Measurements from ENCODE around the gene NAGLU.
"Not testable (repeated sequence)": the region's sequence is repeated elsewhere in the genome, so short reads cannot be mapped to it uniquely, and the experiment has no call there.

NAGLU gene

GRCh38 chr17:42521666-42522262 is 14.3 kb upstream of the NAGLU start:
- FAIRE-seq = no peak

- no peak for FAIRE-seq
Observed at GRCh38 chr17:42522263-42522790, 13.7 kb upstream of the NAGLU start.

GRCh38 chr17:42522798-42523278 is 13.2 kb upstream of the NAGLU start:
- FAIRE-seq = no peak

GRCh38 chr17:42525221-42525620 is 10.8 kb upstream of the NAGLU start:
- FAIRE-seq = no peak

- FAIRE-seq = no peak
Observed at GRCh38 chr17:42526031-42526444, 10.0 kb upstream of the NAGLU start.

- FAIRE-seq = no peak
Observed at GRCh38 chr17:42527932-42528331, 8.1 kb upstream of the NAGLU start.

- no peak for FAIRE-seq
Observed at GRCh38 chr17:42529061-42529460, 7.0 kb upstream of the NAGLU start.

- no peak for FAIRE-seq
Observed at GRCh38 chr17:42530952-42531454, 5.0 kb upstream of the NAGLU start.

- no peak for FAIRE-seq
Observed at GRCh38 chr17:42531455-42532354, 4.3 kb upstream of the NAGLU start.

GRCh38 chr17:42535155-42536047 is 640 bp upstream of the NAGLU start:
- no peak for FAIRE-seq

GRCh38 chr17:42536372-42537155 is 523 bp downstream of the NAGLU start:
- no peak for FAIRE-seq

GRCh38 chr17:42537156-42537805 is 1.2 kb downstream of the NAGLU start:
- FAIRE-seq = no peak

- FAIRE-seq = no peak
Observed at GRCh38 chr17:42537826-42538451, 1.9 kb downstream of the NAGLU start.

- no peak for FAIRE-seq
Observed at GRCh38 chr17:42538482-42538881, 2.4 kb downstream of the NAGLU start.

- FAIRE-seq = not testable (repeated sequence)
Observed at GRCh38 chr17:42540558-42540957, 4.5 kb downstream of the NAGLU start.

GRCh38 chr17:42541041-42541833 is 5.2 kb downstream of the NAGLU start:
- no peak for FAIRE-seq

- FAIRE-seq = no peak
Observed at GRCh38 chr17:42543190-42544079, 7.4 kb downstream of the NAGLU start.

GRCh38 chr17:42544874-42545283 is 8.8 kb downstream of the NAGLU start:
- FAIRE-seq = no peak
